Right cardiac atrium (tissue), 5 donors: ENCODE measurements around the gene NKX6-2. TPM values are rescaled to one million over a fixed set of nuclear protein-coding genes. Genes with fewer than 3 reads are reported as not detected.
"Not testable (repeated sequence)": the region's sequence is repeated elsewhere in the genome, so short reads cannot be mapped to it uniquely, and the experiment has no call there.

Source experiments
- ATAC-seq, 2 donors: fragments of 200-7000 bp; cut with Tn5 transposase; one replicate each; pipeline versions ENCODE4 v1.8.0 to v1.9.1; 2020; ENCODE audit warnings: moderate library complexity in 2 of 2, mild to moderate bottlenecking in 1 of 2
- DNase-seq, 3 donors: peaks; one replicate each; pipeline ENCODE4 v3.0.0-alpha.2; 2020
- H3K27ac ChIP-seq: one replicate; pipeline ENCODE4 v1.5.1; 2013; ENCODE audit warnings: mild to moderate bottlenecking, low read length, control low read depth, moderate library complexity
- H3K27me3 ChIP-seq: one replicate; pipeline ENCODE4 v1.6.1; 2013; ENCODE audit not compliant: control insufficient read depth, insufficient read depth
- H3K4me1 ChIP-seq: one replicate; pipeline ENCODE4 v1.6.1; 2013; ENCODE audit warnings: low read length; ENCODE audit not compliant: control insufficient read depth, insufficient read depth
- H3K4me3 ChIP-seq: one replicate; pipeline ENCODE4 v1.5.1; 2013; ENCODE audit warnings: low read length, control low read depth
- H3K9me3 ChIP-seq: one replicate; pipeline ENCODE4 v1.6.1; 2013; ENCODE audit warnings: low read length; ENCODE audit not compliant: control insufficient read depth
- WGBS: extraction: QIAGEN DNeasy Blood & Tissue Kit; methylation state at CpG from one replicate; pipeline ENCODE4 v1.1.7; 2013; 5-methylcytosine and 5-hydroxymethylcytosine counted together
- intact Hi-C, 4 donors: fragments of 100-400 bp; cut with DNase I; formaldehyde crosslinking; loops; one replicate each; pipeline versions ENCODE4 v1.11.0 to v1.14.0; 2022 to 2023
- polyA plus RNA-seq: library from polyadenylated mRNA; stranded (reverse); fragments of 200-250 nt; gene quantifications from one replicate; pipeline ENCODE4 v1.2.3, GENCODE V29; 2013
- total RNA-seq, 4 donors: library from RNA; stranded (reverse); fragmentation: NEBNext Ultra II Directional; extraction: Animal tissue kit (Norgen Biotek cat#: 25700); gene quantifications; one replicate each; pipeline ENCODE4 v1.2.1, GENCODE V29; 2021
- donor health status: healthy with polysubstance abuse.
- donor health status: DM: no; HTN: yes; CAD: no.
- donor health status: DM: no; HTN: no; CAD: no.
- donor health status: DM: no; HTN: yes; CAD: no; lungs with severe emphysema.
- donor health status: DM: yes; HTN: yes; CAD: no.

The NKX6-2 gene
- total and polyA plus RNA-seq, 5 donors: 0.32 TPM; not detected in 4

DNA sequence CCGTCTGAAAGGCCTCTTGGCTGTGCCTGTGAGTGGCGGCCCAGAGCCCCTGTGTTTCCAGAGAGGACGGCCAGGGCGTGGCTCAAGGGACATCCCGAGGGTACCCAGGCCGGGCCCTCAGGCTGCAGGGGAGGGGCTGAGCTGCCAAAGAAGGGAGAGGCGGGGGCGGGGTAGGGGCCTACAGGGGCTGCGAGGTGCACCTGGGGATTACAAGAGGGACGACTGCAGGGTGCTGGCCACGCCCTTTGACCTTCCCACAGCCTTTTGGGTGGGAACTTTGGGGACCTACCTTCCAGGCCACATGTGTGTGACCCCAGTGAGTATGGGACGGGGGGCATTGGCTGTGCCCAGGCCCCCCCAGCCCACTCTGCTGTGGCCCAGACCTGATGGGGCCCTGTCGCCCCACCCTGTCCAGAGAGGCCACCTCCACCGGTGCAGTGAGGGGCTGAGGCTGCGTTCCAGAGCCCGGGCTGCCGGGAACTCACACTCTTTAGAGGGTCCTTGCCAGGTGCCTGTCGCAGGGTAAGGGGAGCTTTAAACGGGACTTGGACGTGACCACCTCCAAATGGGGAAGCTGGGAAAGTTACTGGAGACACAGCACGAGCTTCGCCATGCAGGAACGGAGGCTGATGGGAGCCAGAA is 19.0 kb upstream of the NKX6-2 start:
- ATAC-seq (no peak), DNase-seq (peak in 2 of 3 donors; percentile 22 to 50)
- H3K27me3 ChIP-seq: no peaks in the 10 kb centered on the region
- intact Hi-C loops: no loop called here
- WGBS: 70% methylated on average over 23 of the region's 23 CpGs
- H3K4me1 ChIP-seq: no peaks in the 10 kb centered on the region
- peaks cover 3% of the 10 kb centered on the region for H3K9me3 ChIP-seq
- no peak overlapping the region for H3K4me3 ChIP-seq
- no peak overlapping the region for H3K27ac ChIP-seq

DNA sequence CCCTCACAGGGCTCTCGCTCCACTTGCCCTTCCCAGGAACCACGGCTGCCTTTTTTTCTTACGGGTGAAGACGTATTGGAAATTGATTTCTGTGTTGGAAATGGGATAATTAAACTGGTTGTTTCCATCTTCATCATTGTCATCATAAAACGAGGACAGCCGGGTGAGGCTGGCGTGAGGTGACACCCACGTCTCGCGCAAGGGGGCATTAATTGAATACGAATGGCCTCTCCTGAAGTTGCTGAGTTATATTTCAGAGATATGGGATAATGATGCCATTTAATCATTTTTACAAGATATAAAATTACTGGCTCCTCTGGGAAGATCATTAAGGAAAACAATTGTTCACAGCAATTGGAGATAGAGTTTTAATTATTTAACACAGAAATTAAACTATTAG is 18.3 kb upstream of the NKX6-2 start:
- ATAC-seq (no peak), DNase-seq (peak in 1 of 3 donors; percentile 6)
- intact Hi-C loops: no loop called here
- Histone ChIP-seq H3K9me3 (peaks cover 3% of the 10 kb centered on the region), H3K4me1 (no peaks in the 10 kb centered on the region), H3K27me3 (no peaks in the 10 kb centered on the region), H3K27ac (no peak overlapping the region), H3K4me3 (no peak overlapping the region)
- 93% methylated on average over 11 of the region's 11 CpGs for WGBS

- 78% methylated on average over 34 of the region's 34 CpGs for WGBS
- Histone ChIP-seq H3K9me3 (peaks cover 3% of the 10 kb centered on the region), H3K4me1 (no peaks in the 10 kb centered on the region), H3K27me3 (no peaks in the 10 kb centered on the region), H3K27ac (no peak overlapping the region), H3K4me3 (no peak overlapping the region)
- intact Hi-C loops: no loop called here
- ATAC-seq: no peak
- peak in 2 of 3 donors; percentile 36 to 55 for DNase-seq
These were observed 17.7 kb upstream of the NKX6-2 start for GRCh38 chr10:132803416-132804210.

DNA sequence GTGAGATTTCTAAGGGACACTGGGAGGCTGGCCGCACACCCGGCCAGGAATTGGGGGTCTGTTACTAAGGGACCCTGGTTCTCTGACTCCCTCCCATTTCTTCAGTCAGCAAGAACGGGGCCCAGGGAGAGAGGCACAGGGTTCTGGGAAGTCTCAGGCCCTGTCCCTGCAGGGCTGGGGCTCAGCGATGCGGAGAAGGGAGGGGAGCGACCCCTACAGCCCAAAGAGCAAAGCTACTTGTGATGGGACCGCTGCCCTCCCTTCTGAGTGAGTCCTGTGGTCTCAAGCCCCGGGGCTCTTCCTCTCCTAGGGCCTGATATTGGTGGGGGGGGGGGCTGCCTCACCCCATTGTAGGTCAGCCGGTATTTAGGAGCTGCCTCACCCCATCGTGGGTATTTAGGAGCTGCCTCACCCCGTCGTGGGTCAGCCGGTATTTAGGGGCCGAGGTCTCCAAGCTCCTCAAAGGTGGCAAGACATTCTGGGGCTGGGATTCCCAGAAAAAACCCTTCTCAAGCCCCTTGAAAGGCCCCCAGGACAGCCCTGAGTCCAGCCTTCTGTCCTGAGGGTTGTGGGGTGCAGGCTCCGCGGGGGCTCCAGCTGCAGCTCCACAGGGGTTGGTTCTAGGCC is 16.9 kb upstream of the NKX6-2 start:
- Histone ChIP-seq H3K4me1 (no peaks in the 10 kb centered on the region), H3K9me3 (peaks cover 3% of the 10 kb centered on the region), H3K4me3 (no peak overlapping the region), H3K27ac (no peak overlapping the region), H3K27me3 (no peaks in the 10 kb centered on the region)
- 76% methylated on average over 16 of the region's 16 CpGs for WGBS
- ATAC-seq (no peak), DNase-seq (peak in 1 of 3 donors; percentile 8)
- intact Hi-C loops: no loop called here

DNA sequence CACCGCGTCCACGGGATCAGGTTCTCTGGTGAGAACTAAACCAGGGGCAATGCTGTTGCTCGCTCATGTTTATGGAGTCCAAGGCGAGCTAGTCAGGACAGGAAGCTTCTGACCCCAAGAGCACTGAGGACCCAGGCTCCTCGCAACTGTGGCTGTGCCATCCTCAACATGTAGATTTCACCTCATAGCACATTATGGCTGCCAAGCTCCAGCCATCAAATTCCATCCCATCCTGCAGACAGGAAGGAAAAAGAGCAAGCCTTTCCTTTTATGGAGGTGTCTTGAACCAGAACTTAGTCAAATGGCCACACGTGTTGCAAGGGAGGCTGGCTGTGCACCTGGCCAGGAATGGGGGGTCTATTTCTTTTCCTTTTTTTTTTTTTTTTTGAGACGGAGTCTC is 16.1 kb upstream of the NKX6-2 start:
- H3K4me1 ChIP-seq: no peaks in the 10 kb centered on the region
- ATAC-seq (no peak), DNase-seq (peak in 1 of 3 donors; percentile 17)
- no peak overlapping the region for H3K4me3 ChIP-seq
- H3K27ac ChIP-seq: no peak overlapping the region
- peaks cover 3% of the 10 kb centered on the region for H3K9me3 ChIP-seq
- WGBS: 85% methylated on average over 8 of the region's 8 CpGs
- no peaks in the 10 kb centered on the region for H3K27me3 ChIP-seq
- intact Hi-C loops: no loop called here

DNA sequence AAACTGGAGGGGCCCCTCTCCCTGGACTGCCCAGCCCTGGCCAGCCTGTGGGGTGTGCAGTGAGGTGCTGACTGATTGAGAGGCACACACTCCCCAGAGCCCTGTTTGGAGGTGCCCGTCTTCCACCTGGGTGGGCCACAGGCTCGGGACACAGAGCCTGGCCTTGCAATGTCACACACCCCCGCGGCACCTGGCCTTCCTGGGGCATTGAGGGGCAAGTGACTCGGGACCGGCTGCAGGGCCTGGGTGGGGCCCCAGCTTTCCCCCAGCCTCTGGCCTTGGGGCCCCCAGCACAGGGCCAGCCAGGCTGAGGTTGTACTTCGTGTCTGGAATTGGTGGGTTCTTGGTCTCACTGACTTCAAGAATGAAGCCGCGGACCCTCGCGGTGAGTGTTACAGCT is 13.9 kb upstream of the NKX6-2 start:
- intact Hi-C loops: no loop called here
- Histone ChIP-seq H3K4me1 (no peaks in the 10 kb centered on the region), H3K27me3 (no peaks in the 10 kb centered on the region), H3K27ac (no peak overlapping the region), H3K9me3 (peaks cover 3% of the 10 kb centered on the region), H3K4me3 (no peak overlapping the region)
- 91% methylated on average over 11 of the region's 11 CpGs for WGBS
- peak in 2 of 3 donors; percentile 10 to 35 for DNase-seq
- ATAC-seq: no peak

- WGBS: 90% methylated on average over 15 of the region's 15 CpGs
- peaks cover 3% of the 10 kb centered on the region for H3K9me3 ChIP-seq
- H3K4me1 ChIP-seq: no peaks in the 10 kb centered on the region
- H3K4me3 ChIP-seq: no peak overlapping the region
- intact Hi-C loops: no loop called here
- H3K27ac ChIP-seq: no peak overlapping the region
- no peak for ATAC-seq
- peak in 2 of 3 donors; percentile 27 to 32 for DNase-seq
- H3K27me3 ChIP-seq: no peaks in the 10 kb centered on the region
These were observed 12.9 kb upstream of the NKX6-2 start for GRCh38 chr10:132798876-132799275.

GRCh38 chr10:132798403-132798802 is 12.5 kb upstream of the NKX6-2 start:
- no peak for ATAC-seq
- intact Hi-C loops: no loop called here

DNA sequence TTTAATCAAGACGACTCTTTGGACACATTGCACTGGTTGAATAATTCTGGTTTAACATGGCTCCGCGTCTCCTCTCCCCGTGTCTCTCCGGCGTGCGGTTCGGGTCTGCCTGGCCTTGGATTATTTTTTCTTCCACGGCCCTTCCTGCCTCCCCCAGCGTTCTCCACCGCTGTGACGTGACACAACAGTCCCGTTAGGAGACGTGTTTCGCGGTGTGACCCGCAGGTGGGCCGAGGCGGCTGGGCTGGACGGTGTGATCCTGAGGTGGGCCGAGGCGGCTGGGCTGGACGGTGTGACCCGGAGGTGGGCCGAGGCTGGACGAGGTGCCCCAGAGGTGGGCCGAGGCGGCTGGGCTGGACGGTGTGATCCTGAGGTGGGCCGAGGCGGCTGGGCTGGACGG is 12.0 kb upstream of the NKX6-2 start:
- H3K4me3 ChIP-seq, H3K27me3 ChIP-seq, intact Hi-C loops, H3K4me1 ChIP-seq, H3K9me3 ChIP-seq, H3K27ac ChIP-seq, ATAC-seq: not testable (repeated sequence)
- 92% methylated on average over 21 of the region's 32 CpGs for WGBS
- DNase-seq: peak in 2 of 3 donors; percentile 13 to 24

More at GRCh38 chr10:132798403-132798802, 12.5 kb upstream of the NKX6-2 start:
- peak in 1 of 3 donors; percentile 16 for DNase-seq
- H3K27me3 ChIP-seq: no peaks in the 10 kb centered on the region
- 88% methylated on average over 21 of the region's 21 CpGs for WGBS
- H3K27ac ChIP-seq: no peak overlapping the region
- H3K9me3 ChIP-seq: peaks cover 3% of the 10 kb centered on the region
- H3K4me3 ChIP-seq: no peak overlapping the region
- no peaks in the 10 kb centered on the region for H3K4me1 ChIP-seq

DNA sequence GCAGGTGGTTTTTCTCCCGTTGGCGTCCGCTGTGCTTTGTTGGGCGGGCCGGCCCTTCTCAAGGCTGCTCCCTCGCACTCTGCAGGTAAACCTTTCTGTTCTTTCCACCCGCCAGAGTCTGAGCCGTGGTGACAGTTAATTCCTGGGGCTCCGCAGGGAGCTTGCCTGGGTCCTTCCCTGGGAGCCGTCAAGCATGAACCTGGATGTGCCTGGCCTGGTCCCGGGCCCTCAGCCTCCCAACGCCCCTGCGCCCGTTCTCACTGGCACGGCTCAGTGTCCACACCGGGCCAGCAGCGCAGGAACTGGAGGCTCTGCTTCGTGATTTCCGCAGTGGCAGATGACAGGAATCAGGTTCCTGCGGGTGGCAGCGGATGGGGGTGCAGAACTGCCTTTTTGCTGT is 10.9 kb upstream of the NKX6-2 start:
- no peaks in the 10 kb centered on the region for H3K27me3 ChIP-seq
- WGBS: 81% methylated on average over 21 of the region's 21 CpGs
- no peaks in the 10 kb centered on the region for H3K4me1 ChIP-seq
- intact Hi-C loops: no loop called here
- ATAC-seq (no peak), DNase-seq (peak in 1 of 3 donors; percentile 32)
- H3K27ac ChIP-seq: no peak overlapping the region
- no peak overlapping the region for H3K4me3 ChIP-seq
- peaks cover under 1% of the 10 kb centered on the region for H3K9me3 ChIP-seq
